HG02852 (cell line): Measurements from ENCODE around the gene TOX4.

ENCODE experiments used
- ATAC-seq: cut with Tn5 transposase; IDR thresholded peaks from one replicate; pipeline ENCODE4 v1.9.1; 2021; ENCODE audit warnings: mild to moderate bottlenecking, moderate library complexity; ENCODE audit not compliant: unreplicated experiment

TOX4 gene

GRCh38 chr14:21501568-21501967 is 24.6 kb downstream of the TOX4 start:
- ATAC-seq: no peak

DNA sequence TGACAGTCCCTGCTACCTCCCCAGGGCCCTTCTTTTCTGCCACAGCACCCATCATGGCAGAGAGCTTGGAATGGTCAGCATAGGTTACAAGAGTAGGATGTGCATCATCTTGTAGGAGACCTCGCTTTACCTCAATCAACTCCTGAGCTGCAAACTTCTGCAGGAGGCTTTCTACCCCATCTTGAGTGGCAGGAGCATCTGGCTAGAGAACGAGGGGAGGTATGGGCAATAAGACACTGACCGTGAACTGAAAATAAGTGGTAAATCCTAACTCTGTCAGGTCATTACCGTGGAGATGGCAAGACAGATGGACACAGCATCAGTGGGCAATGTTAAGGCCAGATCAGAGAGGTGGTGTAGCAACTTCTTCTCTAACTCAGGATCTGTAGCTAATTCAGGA is 26.4 kb downstream of the TOX4 start:
- no peak for ATAC-seq

- ATAC-seq: peak; percentile 90
Observed at GRCh38 chr14:21505012-21505553, 28.1 kb downstream of the TOX4 start.

GRCh38 chr14:21506557-21506956 is 29.6 kb downstream of the TOX4 start:
- no peak for ATAC-seq

GRCh38 chr14:21509432-21510143 is 32.6 kb downstream of the TOX4 start:
- no peak for ATAC-seq

DNA sequence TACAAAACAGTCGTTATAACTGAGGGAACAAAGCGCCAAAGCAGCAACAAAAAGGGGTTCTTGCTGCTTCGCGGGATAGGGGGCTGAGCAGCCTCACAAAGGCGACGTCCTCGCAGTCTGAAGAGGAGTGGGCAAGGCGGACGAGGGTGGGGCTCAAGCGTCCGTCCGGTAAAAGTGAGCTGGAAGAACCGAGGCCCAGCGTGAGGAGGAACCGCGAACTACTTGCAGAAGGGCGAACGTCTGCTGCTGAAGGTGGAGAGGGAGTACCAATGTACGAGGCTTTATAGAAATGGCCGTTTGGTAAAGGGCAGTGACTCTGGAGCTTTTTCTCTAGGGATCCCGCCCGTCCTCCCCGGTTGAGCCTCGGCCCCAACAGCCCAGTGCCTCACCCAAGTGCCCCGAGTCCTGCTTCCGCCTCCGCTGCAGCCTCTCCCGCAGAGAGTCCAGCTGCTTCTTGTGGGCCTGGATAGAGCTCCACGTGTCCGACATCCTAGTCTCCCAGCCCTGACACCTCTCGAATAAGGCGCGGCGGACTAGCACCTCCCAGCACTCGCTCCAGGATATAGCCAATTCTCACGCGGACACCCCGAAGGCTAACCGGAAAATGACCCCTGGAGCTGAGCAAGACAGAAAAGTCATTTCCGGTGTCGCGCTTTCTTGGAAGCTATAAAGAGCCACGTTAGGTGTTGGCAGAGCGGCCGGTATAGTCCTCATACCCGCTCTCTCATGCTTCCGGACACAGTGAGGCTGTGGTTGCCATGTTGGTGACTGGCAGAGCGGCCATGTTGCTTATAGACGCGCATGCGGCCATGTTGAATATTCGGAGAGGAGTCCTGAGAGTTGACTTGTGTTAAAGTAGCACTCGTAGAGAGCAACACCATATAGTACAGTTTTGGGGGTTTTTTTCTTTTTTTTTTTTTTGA is 34.0 kb downstream of the TOX4 start, which contains the start of gene METTL3:
METTL3 (minus strand) TSS at position 606 of the 923 bp plus-strand sequence; CDS start at position 489, 117 bp downstream.
- ATAC-seq: peak; percentile 98

DNA sequence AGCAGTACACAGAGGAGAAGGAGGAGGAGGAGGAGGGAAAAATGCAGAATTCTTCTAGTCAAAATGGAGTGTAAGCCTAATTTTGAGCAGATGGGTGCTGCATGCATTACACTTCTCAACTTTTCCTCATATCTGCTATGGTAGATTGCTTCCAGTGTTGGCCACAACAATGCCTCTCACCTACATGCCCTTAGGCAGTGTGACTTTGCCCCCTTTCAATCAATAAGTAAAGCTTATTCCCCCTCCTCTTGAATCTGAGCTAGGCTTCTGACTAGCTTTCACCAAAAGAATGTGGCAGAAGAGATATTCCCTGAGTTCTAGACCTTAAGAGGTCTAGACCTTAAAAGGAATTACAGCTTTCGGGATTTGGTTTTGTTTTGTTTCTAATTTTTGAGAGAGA is 37.3 kb downstream of the TOX4 start:
- ATAC-seq: no peak

DNA sequence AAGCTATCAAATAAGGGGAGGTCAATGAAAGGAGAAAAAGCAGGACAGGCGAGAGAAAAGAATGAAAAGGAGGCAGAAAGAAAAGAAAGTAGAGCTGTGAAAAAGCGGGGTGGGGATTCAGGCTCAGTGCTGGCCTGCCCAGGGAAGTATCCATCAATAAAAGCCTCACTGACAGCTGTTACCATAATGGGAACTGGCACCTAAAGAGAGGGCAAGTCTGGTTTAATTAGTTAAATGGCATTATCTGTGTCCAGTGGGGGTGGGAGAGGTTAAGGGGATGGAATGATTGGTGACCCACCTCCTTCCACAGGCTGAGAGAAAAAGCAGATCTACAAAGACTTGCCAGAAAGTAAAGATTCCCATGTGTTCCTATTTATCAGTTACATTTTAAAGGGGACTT is 41.7 kb downstream of the TOX4 start:
- ATAC-seq: no peak

GRCh38 chr14:21520767-21521166 is 43.8 kb downstream of the TOX4 start:
- ATAC-seq: no peak

DNA sequence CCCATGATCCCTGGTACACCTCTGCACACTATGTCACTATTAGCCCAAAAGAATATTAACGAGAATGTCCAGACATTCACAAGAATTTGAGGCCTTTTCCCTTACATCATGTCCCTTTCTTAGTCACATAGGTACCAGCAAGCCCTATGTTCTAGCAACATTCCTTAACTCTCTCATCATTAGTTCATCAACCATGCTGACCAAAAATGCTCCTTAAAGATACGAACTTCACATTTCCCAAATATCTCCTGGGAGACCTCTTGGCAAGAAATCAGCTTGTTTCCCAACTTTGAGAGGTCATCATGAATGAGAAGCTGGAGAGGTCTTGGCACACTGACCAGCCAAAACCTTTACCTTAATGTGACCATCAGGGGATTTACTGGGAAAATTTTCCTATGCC is 44.5 kb downstream of the TOX4 start:
- no peak for ATAC-seq

- no peak for ATAC-seq
Observed at GRCh38 chr14:21523203-21523602, 46.2 kb downstream of the TOX4 start.

- no peak for ATAC-seq
Observed at GRCh38 chr14:21524575-21525490, 47.8 kb downstream of the TOX4 start.

DNA sequence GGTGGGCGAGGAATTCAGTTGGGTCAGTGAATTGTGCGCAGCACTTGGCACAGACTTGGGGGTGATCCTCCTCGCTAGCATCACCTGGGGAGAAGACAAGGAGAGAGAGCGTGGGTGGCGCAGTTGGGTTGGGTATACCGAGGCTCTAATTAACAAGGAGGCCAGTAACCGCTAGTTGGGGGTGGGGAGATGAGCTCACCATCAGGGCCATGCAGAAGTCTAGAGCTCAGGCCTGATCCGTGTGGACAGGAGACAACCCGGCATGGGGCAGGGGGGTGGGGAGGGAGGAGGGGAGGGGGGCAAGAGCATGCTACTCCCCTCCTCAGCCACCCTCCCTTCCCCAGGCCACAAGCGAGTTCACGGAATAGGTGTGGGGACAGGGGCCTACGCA is 48.6 kb downstream of the TOX4 start:
- ATAC-seq: peak; percentile 3

GRCh38 chr14:21525962-21526671 is 49.1 kb downstream of the TOX4 start, which contains the start of gene SALL2:
Gene SALL2, minus strand, starts transcription at chr14:21526346. Its CDS starts 219 bp downstream, at chr14:21526127.
- ATAC-seq: peak; percentile 41

DNA sequence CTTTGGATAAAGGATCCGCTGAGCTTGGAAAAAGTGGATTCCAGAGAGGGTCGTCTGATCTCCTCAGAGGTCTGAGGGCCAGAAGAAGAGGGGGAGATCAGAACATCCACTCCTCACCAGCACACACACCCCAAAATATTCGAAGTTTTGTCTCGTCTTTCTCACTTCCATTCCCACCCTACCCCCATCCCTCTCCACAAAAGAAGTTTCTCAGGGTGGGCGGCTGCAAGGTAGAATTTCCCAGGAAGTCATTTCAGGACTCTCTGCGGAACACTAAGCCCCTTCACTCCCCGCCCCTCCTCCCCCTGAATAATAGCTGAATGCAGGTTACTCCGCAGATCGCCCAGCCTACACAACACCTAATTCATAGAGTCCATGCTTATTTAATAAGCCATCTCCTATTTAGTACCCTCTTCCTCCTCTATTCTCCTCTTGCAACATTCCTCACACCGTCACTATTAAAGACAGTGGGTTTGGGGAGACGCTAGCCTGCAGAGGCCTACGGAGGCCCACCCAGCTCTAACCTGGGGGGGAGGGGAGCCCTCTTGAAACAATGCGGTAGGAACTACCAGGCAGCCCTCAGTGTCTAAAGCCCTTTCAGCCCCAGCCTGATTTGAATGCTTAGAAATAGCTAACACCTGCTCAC is 49.8 kb downstream of the TOX4 start:
- peak; percentile 42 for ATAC-seq

GRCh38 chr14:21527318-21527679 is 50.3 kb downstream of the TOX4 start:
- ATAC-seq: no peak

DNA sequence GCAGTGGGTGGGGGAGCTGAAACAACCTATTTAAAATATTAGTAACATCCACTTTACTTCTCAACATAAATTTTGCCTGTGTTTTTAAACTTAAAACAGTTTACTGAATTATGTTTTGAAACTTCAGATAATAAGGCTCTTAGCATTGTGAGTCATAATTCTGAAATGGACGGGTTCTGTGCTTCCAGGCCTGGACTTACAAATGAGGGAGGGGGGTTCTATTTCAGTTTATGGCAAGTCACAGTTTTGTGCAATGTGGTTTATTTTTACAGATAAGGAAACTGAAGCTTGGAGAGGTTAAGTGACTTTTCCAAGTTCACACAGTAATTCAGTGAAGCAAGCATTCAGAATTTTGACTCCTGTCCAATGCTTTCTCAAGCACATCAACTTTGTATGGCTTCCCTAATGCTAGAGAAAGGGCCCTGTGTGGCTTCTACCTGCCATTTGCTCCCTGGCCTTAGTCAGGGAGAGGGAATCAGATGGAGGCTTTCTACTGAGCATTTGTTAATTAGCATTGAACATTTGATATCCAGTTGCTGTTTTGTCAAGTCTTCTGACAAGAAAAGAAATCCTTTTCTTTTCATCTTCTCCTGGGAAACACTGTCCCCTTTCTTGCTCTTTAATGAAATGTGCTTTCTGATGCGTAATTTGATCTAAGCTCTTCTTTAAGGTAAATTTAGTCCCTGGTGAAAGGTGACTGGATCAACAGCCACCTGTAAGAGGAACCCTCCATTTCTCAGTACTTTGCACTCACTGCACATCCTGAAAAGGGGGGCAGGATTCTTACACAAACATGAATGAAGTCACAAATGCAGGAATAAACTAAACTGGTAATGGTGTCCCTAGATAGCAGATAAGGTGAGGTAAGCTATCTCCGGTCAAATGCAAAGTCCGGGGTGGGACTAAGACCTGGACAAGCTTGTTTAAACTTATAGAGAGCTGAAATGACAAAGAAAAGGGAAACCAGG is 51.7 kb downstream of the TOX4 start:
- no peak for ATAC-seq

GRCh38 chr14:21529515-21529914 is 52.5 kb downstream of the TOX4 start:
- no peak for ATAC-seq
